Activated T-helper 1 cell treated with anti-CD3 and anti-CD28 coated beads, Interleukin-2, amount 50 U/mL, for 16 hours (primary cell): ENCODE measurements around the gene MACF1.
"Not testable (repeated sequence)": the region's sequence is repeated elsewhere in the genome, so short reads cannot be mapped to it uniquely, and the experiment has no call there.

Experiments
- DNase-seq, 2 donors: peaks; one replicate each; pipeline ENCODE4 v3.0.0-alpha.2; 2020; ENCODE audit warnings: low read depth in 1 of 2, low spot score in 1 of 2

Gene MACF1, protein sequence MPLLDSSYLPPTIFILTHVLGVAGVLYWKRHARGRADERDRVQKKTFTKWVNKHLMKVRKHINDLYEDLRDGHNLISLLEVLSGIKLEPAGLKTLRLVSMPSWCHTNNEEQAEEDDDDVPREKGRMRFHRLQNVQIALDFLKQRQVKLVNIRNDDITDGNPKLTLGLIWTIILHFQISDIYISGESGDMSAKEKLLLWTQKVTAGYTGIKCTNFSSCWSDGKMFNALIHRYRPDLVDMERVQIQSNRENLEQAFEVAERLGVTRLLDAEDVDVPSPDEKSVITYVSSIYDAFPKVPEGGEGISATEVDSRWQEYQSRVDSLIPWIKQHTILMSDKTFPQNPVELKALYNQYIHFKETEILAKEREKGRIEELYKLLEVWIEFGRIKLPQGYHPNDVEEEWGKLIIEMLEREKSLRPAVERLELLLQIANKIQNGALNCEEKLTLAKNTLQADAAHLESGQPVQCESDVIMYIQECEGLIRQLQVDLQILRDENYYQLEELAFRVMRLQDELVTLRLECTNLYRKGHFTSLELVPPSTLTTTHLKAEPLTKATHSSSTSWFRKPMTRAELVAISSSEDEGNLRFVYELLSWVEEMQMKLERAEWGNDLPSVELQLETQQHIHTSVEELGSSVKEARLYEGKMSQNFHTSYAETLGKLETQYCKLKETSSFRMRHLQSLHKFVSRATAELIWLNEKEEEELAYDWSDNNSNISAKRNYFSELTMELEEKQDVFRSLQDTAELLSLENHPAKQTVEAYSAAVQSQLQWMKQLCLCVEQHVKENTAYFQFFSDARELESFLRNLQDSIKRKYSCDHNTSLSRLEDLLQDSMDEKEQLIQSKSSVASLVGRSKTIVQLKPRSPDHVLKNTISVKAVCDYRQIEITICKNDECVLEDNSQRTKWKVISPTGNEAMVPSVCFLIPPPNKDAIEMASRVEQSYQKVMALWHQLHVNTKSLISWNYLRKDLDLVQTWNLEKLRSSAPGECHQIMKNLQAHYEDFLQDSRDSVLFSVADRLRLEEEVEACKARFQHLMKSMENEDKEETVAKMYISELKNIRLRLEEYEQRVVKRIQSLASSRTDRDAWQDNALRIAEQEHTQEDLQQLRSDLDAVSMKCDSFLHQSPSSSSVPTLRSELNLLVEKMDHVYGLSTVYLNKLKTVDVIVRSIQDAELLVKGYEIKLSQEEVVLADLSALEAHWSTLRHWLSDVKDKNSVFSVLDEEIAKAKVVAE (N-terminal part only)

DNA sequence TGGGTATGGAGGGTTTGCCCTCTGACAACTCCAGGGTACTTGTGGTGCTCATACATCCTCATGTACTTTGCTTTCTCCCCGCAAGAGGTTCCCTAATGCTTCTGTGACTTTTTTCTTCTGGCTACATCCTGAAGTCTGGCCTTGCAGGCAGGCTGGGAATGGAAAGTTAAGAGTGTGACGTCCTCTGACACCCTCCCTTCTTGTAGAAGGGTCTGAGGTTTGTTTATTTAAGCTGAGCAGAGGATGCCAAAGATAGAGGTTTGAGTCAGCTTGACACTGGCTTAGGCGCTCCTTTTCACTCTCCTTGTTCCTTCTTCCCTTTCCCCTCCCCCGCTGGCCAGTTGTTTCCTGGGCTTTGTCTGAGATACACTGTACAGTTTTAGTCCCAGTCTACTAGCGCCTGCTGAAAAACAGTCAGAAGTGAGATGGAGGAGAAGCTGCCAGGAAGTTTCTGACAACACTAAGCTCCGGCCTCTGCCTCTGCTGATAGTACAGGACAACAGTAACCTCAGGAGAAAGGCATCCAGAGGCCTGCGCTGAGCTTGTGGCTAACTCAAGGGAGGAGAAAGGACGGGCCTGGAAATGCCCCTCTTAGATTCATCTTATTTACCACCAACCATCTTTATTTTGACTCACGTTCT lies at the start of gene MACF1:
MACF1 (plus strand) TSS at position 255 of the 641 bp plus-strand sequence; CDS start at position 583, 328 bp downstream.
- no peak for DNase-seq

DNA sequence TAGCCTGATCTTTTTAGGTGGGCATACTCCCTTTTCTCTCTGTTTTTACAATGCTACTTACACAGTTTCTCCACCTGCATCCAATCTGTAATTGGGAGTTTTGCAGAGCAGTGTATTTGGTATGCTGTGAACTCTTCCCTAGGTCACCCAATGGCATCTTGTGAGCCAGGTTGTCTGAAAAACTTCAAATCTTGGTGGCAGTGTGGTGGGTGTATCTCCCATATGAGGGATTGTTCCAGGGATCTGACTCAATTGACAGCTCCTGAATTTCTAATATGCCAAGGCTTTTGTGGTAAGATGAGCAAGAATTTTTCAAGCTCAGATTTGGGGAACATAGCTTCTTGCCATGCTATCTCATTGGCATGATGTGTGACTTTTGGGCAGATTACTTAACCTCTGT lies 47.2 kb upstream of the MACF1 start:
- DNase-seq = no peak

DNA sequence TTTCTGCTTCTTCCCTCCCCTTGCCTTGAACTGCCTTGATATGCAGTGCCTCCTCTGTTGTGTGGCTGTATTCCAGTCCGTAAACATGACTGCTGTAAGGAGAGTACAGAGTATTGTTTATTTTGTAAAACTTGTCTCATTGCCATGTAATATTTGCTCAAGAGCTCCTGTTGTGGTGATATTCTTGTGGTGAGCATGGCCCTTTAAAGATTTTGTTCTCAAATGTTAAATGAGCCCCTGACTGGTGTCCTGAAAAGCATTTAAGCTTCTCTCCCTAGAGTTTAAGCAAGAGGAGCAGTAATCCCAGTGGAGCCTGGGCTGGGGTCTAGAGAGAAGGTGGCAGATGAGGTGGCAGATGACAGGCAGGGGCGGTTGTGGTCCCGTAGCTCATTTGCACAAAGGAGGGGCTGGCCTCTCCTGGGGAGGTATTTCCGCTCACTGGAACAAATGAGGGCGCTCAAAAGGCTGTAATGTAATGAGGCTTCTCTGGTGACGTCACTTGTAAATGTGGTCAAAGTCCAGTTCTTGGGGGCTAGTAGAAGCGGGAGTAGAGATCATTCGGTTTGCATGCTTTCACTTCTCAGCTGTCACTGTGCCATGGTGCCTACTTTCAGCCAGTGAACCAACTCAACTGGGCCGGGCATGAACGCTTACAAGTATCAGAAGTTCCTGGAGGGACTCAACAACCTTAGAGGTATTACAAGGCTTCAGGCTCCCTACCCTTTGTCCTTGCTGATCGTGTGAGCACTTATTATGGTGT lies 46.0 kb upstream of the MACF1 start:
- DNase-seq = no peak

DNA sequence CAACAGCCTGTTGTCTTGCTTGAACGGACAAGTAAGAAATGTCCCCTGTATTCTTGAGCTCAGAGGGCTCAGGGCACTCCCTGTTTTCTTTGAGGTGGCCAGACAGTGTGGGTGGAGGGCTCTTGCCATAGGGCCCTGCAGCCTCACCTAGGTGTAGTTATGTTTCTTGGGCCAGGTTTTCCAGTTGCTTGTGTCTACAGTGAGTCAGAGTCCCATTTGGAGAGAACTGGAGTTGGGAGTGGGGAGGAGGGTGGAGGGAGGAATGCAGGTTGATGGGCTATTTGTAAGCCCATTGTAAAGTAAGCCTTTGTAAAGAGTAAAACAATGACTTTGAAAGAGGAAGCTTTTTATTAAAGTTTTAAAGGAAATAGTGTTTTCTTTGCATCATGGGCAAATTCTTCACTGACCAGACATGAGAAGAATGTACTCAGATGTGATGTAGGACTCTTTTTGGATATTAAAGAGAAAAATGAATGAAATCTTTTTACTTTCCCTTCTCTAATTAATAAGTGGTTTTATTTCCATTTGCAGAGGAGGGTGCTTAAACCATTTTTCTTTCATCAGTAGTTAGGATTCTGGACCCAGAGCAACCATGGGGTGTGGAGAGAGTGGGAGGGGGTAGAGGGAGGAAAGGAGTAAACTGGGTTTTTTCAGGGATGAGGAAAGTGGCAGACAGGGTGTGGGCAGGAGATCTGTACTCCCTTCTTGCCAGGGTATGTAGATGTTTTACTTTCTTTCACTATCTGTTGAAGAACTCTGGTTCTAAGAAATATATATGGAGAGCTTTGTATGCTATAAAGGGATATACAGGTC lies 45.1 kb upstream of the MACF1 start:
- no peak for DNase-seq

DNA sequence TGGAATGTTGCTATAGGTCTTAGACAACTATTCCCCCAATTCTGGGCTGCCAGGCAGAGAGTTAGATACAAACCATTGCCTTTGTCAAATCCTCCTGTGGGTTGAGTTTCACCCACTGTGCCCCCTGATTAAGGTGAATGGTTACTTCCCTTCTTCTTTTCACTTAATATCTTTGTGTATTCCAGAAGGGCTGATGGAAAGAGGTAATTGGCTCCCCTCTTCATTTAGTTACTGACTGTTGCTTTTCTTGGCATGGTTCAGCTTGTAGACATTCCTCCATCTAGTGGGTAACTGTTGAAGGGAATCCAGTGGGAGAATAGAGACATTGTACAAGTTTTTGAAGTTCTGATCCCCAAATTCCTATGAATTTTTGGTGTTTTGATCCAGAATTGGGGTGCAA lies 43.8 kb upstream of the MACF1 start:
- no peak for DNase-seq

DNA sequence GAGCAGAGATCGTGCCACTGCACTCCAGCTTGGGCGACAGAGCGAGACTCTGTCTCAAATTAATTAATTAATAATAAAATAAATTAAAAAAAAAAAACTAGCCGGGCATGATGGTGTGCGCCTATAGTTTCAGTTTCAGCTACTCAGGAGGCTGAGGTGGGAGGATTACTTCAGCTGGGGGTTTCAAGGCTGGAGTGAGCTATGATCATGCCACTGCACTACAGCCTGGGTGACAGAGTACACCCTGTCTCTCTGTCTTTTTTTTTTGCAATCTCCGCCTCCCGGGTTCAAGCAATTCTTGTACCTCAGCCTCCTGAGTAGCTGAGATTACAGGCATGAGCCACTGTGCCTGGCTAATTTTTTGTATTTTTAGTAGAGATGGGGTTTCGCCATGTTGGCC lies 42.7 kb upstream of the MACF1 start:
- DNase-seq = not testable (repeated sequence)

DNA sequence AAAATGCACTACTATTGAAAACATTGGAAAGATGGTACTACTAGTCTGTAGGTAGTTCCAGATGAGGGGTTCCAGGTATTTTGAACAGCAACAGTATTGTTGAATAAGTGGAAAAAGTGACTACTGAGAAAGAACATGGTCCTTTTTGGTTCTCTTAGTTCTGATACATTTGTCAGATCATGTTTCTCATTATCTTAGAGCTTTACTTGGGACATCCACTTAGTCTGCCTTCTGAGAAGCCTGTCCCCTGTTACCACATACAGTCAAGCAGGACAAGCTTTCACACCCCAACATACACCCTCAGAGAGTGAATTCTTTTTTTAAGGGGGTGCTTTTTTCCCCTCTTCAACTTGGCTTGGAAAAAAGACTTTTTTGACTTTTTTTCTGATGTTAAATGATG lies 41.0 kb upstream of the MACF1 start:
- DNase-seq = no peak

DNA sequence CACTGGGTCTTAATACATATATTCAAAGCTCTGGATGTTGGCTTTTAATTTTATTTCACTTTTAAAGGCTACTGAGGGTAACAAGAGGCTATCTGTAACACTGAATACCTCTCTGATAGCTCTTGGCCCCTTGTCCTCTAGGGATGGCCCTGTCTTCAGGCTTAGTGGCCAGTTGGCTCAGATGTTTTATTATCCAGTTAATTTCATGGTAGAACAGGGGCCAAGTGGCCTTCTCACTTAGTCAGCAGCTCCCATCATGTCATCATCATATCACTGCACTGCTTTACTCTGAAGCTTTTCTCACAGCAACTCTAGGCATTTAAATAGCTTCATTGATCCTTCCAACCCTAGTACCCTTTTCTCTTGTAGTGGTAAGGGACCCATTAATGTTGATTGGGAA lies 40.2 kb upstream of the MACF1 start:
- DNase-seq = no peak

DNA sequence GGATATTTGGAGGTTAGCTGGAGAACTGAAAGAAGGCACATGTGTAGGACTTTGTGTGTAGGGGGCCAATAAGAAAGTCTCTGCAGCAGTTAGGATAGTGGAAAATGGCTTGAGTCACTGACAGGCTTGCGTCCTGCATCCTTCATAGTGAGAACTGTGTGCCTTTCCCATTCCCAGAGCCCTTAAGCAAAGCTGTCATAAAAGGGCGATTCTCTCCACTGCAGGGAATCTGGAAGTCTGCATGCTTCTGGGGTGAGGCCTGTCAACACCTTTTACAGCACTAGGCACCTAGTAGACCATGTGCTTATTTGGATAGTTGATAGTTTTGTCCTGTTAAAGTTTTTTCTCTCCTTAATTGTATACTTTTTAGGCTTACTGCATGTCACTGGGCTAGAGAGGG lies 39.4 kb upstream of the MACF1 start:
- no peak for DNase-seq

DNA sequence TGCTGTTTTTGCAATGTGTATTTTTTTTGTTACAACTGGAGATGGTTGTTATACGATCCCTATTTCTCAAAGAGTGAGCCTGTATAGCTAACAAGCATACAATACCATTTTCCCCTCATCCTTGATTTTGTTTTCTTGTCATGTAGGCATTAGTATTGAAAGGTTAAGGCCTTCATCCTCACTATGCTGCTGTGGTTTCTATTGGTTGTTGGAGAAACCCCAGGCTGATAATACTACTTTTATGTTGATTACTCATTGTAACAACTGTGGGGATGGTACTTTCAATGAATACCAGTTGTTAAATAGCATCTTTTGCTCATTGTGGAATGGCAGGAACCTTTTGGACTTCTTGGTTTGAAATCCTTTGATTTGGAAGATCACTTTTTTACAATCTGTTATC lies 39.0 kb upstream of the MACF1 start:
- no peak for DNase-seq

DNA sequence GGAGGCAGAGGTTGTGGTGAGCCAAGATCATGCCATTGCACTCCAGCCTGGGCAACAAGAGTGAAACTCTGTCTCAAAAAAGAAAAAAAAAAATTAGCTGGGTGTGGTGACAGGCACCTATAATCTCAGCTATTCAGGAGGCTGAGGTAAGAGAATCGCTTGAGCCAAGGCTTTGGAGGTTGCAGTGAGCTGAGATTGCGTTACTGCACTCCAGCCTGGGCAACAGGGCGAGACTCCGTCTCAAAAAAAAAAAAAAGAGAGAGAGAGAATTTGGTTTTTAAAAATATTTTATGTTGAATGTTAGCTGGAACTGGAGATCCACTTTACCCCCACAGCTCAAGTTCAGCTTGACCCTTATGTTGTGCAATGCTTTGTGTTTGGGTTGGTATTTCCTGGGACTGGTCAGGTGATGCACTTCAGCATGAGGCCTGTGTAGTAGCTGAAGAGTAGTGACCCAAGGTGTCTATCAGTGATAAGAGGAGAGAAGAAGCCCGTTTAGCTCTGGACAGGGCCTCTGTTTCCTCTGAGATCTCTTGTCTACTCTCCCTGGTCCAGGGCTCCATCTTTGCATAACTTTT lies 36.8 kb upstream of the MACF1 start:
- no peak for DNase-seq

DNA sequence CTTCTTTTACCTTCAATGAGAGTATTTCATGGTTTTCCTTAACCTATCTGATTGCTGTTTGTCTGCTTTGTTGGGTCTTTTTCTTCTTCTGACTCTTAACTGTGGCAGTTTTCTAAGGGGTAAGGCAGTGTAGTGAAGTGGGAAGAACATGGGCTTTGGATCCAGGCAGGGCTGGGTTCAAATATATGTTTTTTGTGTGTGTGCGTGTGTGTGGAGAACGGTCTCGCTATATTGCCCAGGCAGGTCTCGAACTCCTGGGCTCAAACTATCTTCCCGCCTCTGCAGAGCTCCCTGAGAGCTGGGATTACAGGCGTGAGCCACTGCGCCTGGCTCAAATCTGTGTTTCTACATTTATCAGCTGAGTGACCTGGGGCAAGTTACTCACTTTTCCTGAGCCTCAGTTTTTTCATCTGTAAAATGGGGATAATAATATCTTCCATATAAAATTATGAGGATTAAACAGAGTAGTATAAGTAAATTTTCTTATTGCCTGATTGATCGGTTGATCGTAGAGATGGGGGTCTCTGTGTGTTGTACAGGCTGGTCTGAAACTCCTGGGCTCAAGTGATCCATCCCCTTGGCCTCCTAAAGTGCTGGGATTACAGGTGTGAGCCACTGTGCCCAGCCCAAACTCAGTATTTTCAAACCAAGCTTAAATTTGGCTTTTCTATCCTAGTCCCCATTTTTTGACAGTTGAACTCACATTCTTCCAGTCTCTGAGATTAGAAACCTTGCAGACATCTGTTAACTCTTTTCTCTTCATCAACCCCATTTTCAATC lies 36.0 kb upstream of the MACF1 start:
- DNase-seq = no peak

DNA sequence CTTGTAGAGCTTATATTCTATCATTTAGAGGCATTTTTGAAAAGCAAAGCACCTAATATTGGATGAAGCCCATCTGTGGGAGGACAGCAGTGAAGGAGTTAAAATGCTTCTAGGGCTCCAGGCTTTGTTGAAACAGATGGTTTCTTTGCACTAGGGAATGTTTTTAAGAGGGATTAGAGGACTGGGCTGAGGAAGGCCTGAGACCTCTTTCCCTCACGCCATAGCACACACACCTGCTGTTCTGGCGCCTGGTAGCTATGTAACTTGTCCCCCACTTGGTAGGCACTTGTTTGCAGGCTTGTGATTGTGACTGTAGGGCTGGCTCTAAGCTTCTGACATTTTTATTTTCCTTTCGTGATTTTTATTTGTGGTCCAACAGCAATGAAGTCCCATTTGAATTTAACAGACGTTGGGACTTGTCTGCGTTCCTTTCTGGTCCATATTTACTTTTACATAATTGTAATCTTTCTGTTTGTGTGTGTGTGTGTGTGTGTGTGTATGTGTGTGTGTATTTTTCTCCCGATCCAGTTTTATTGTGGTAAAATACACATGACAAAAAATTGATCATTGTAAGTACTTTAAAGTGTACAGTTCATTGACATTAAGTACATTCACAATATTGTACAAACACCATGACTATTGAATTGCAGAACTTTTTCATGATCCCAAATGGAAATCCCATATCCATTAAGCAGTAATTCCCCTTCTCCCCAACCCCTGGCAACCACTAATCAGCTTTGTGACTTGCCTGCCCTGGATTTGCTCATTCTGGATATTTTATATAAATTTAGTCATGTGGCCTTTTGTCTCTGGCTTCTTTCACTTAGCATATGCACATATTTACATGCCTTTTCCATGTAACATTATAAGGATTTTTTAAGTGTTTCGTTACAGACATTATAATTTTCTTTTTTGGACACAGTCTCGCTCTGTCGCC lies 33.5 kb upstream of the MACF1 start:
- DNase-seq = no peak

DNA sequence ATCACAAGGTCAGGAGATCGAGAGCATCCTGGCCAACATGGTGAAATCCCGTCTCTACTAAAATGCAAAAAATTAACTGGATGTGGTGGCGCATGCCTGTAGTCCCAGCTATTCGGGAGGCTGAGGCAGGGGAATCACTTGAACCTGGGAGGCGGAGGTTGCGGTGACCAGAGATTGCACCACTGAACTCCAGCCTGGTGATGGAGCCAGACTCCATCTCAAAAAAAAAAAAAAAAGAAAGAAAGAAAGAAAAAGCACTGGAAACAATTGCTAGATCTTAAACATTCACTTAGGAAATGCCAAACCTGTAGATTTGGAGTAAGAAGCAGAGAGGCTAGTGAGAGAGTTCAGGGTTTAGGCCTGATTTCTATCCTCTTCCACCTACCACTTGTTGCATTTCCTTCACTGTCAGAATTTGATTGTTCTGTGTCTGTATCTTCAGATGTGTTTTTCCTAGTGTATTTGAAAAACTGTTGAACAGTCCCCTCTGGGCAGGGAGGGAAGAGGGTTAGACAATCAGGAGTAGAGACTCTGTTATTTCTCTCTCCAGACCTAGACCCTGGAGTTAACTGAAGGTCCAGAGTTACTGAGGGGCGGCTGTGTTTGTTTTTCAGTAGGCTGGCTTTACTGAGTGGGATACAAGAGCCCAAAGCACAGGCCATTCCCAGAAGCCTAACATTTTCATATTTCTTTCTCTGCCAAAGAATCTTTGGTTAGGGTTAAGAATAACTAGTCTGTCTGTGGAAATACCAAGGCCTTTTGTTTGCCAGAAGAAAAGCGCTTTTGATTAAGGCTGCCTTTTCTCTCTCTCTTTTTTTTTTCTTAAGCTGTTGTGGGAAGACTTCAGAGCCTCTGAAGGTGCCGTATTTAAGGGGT lies 31.1 kb upstream of the MACF1 start:
- DNase-seq = no peak

DNA sequence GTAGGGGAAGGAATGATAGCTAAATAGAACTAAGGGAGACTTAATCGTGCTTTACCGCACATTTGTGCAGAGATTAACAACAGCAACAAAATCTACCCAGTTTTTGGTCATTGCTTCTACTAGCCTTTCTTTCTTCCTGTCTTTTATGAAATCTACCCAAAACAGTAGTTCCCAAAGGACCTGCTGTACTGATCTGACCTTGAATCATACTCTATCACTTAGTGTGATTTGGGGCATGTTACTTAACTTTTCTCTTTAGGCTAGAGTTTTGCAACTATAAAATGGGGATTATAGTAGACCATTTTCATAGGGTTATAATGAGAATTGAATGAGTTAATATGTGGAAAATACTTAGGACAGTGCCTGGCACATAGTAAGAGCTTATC lies 30.5 kb upstream of the MACF1 start:
- DNase-seq = no peak

DNA sequence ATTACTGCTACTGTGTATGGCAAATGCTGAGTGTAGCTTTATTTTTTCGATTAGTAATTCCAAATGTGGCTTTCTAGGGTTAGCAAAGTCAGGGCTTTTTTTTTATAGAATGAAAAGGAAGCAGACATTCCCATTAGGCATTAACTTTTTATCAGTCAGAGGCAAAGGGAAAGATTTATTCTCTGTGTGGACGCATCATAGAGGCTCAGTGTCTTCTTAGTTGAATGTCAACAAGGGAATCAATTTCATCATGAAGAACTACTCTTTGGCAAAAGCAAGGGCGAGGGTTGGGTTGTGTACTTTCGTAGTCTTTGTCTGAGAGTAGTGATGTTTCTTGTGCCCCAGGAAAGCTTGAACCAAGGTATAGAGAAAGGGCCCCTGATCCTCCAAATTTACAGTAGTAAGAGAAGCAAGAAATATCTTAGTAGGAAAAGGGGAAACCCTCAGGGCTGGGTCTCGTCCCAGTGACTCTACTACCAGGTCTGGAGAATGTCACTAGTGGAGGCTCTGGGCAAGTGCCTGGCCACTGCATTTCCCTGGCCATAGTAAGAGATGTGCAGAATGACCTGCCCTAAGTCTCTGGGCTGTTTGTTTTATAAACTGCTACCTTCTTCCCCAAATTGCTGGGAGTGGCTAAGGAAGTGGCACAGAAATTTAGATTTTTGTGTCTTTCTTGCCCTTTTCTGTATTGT lies 30.0 kb upstream of the MACF1 start:
- DNase-seq = no peak
